SK-N-SH treated with all-trans-retinoic acid at 6 μM for 48 hours (cell line): ENCODE results near the gene RHEBL1.

Source experiments
- ARNTL ChIP-seq: fragments of 450-650 bp; formaldehyde crosslinking; IDR thresholded peaks from 2 replicates; pipeline ENCODE4 v1.5.0; 2020; ENCODE audit warnings: low read depth, mild to moderate bottlenecking, moderate library complexity, borderline replicate concordance
- ZC3H10 ChIP-seq: fragments of 250-450 bp; sonication (Bioruptor Pico); IDR thresholded peaks from 2 replicates; pipeline ENCODE4 v1.5.1; 2021; ENCODE audit warnings: mild to moderate bottlenecking, moderate library complexity
- ZFP30 ChIP-seq: fragments of 450-650 bp; formaldehyde crosslinking; IDR thresholded peaks from 2 replicates; pipeline ENCODE4 v1.5.0; 2022; ENCODE audit warnings: mild to moderate bottlenecking, moderate library complexity
- TF ChIP-seq, protein P1 (sequence below): fragments of 250-450 bp; sonication (Bioruptor Pico); IDR thresholded peaks from 2 replicates; pipeline ENCODE4 v1.8.0; 2021; ENCODE audit warnings: low read depth, mild to moderate bottlenecking, moderate library complexity, borderline replicate concordance
- TF ChIP-seq, protein P2 (sequence below): fragments of 250-450 bp; sonication (Bioruptor Pico); IDR thresholded peaks from 2 replicates; pipeline ENCODE4 v1.8.0; 2020; ENCODE audit warnings: mild to moderate bottlenecking, moderate library complexity, borderline replicate concordance

GRCh38 chr12:49108958-49109404, 39.2 kb upstream of the RHEBL1 start:
- TF ChIP-seq ARNTL (CRISPR knock-in tag) (no peak), ZFP30 (CRISPR knock-in tag) (no peak), ZC3H10 (CRISPR knock-in tag) (no peak)
- TF ChIP-seq, protein P1, sequence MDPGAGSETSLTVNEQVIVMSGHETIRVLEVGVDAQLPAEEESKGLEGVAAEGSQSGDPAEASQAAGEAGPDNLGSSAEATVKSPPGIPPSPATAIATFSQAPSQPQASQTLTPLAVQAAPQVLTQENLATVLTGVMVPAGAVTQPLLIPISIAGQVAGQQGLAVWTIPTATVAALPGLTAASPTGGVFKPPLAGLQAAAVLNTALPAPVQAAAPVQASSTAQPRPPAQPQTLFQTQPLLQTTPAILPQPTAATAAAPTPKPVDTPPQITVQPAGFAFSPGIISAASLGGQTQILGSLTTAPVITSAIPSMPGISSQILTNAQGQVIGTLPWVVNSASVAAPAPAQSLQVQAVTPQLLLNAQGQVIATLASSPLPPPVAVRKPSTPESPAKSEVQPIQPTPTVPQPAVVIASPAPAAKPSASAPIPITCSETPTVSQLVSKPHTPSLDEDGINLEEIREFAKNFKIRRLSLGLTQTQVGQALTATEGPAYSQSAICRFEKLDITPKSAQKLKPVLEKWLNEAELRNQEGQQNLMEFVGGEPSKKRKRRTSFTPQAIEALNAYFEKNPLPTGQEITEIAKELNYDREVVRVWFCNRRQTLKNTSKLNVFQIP (CRISPR knock-in tag) = no peak
- TF ChIP-seq, protein P2, sequence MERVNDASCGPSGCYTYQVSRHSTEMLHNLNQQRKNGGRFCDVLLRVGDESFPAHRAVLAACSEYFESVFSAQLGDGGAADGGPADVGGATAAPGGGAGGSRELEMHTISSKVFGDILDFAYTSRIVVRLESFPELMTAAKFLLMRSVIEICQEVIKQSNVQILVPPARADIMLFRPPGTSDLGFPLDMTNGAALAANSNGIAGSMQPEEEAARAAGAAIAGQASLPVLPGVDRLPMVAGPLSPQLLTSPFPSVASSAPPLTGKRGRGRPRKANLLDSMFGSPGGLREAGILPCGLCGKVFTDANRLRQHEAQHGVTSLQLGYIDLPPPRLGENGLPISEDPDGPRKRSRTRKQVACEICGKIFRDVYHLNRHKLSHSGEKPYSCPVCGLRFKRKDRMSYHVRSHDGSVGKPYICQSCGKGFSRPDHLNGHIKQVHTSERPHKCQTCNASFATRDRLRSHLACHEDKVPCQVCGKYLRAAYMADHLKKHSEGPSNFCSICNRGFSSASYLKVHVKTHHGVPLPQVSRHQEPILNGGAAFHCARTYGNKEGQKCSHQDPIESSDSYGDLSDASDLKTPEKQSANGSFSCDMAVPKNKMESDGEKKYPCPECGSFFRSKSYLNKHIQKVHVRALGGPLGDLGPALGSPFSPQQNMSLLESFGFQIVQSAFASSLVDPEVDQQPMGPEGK (CRISPR knock-in tag) = no peak
